ENCODE measurements around the gene MAP4K4. TPM values are rescaled to one million over a fixed set of nuclear protein-coding genes. Genes with fewer than 3 reads are reported as not detected.

MAP4K4 gene
- total RNA-seq, 4 donors from 2014 or later: 29.6 to 56.6 (median 38.2) TPM

GRCh38 chr2:101782427-101782792 lies 84.9 kb downstream of the MAP4K4 start:
- no peak overlapping the region for H3K4me3 ChIP-seq
- no peaks in the 10 kb centered on the region for H3K9me3 ChIP-seq
- no peak for TF ChIP-seq POLR2A (IDR thresholded peaks at IDR 0.05)
- no peak for TF ChIP-seq EP300 (IDR thresholded peaks at IDR 0.05)
- TF ChIP-seq CTCF (IDR thresholded peaks at IDR 0.05): no peak
- no peak for TF ChIP-seq POLR2AphosphoS5 (IDR thresholded peaks at IDR 0.05)
- WGBS: 73% methylated on average over 5 of the region's 5 CpGs
- no peaks in the 10 kb centered on the region for H3K27me3 ChIP-seq
- no peaks in the 10 kb centered on the region for H3K36me3 ChIP-seq
- H3K27ac ChIP-seq: no peak overlapping the region
- peaks cover 12% of the 10 kb centered on the region for H3K4me1 ChIP-seq
- DNase-seq (ENCODE audit: low spot score in 2 of 2): no peak

GRCh38 chr2:101787097-101787496 lies 89.6 kb downstream of the MAP4K4 start:
- H3K36me3 ChIP-seq: no peaks in the 10 kb centered on the region
- WGBS: 94% methylated on average over 3 of the region's 3 CpGs
- no peaks in the 10 kb centered on the region for H3K27me3 ChIP-seq
- no peak overlapping the region for H3K27ac ChIP-seq
- DNase-seq (ENCODE audit: low spot score in 2 of 2): no peak
- TF ChIP-seq EP300 (IDR thresholded peaks at IDR 0.05): no peak
- TF ChIP-seq POLR2A (IDR thresholded peaks at IDR 0.05): no peak
- TF ChIP-seq CTCF (IDR thresholded peaks at IDR 0.05): no peak
- H3K4me3 ChIP-seq: no peak overlapping the region
- no peaks in the 10 kb centered on the region for H3K9me3 ChIP-seq
- peaks cover 19% of the 10 kb centered on the region for H3K4me1 ChIP-seq

GRCh38 chr2:101788565-101788964 lies 91.1 kb downstream of the MAP4K4 start:
- Histone ChIP-seq H3K4me3 (no peak overlapping the region), H3K27me3 (no peaks in the 10 kb centered on the region), H3K36me3 (no peaks in the 10 kb centered on the region), H3K27ac (no peak overlapping the region), H3K9me3 (no peaks in the 10 kb centered on the region), H3K4me1 (peaks cover 30% of the 10 kb centered on the region)
- WGBS: 78% methylated on average over 1 of the region's 1 CpG
- TF ChIP-seq CTCF (IDR thresholded peaks at IDR 0.05): no peak
- TF ChIP-seq POLR2A (IDR thresholded peaks at IDR 0.05): no peak
- no peak for TF ChIP-seq EP300 (IDR thresholded peaks at IDR 0.05)
- no peak for TF ChIP-seq POLR2AphosphoS5 (IDR thresholded peaks at IDR 0.05)
- DNase-seq (ENCODE audit: low spot score in 2 of 2): no peak

- H3K4me1 ChIP-seq: peaks cover 37% of the 10 kb centered on the region
Observed at GRCh38 chr2:101788995-101789970, 91.8 kb downstream of the MAP4K4 start.

More at GRCh38 chr2:101788995-101789970, 91.8 kb downstream of the MAP4K4 start:
- Histone ChIP-seq H3K4me3 (no peak overlapping the region), H3K27me3 (no peaks in the 10 kb centered on the region), H3K9me3 (no peaks in the 10 kb centered on the region), H3K27ac (no peak overlapping the region), H3K36me3 (no peaks in the 10 kb centered on the region)
- 89% methylated on average over 4 of the region's 4 CpGs for WGBS
- TF ChIP-seq EP300 (IDR thresholded peaks at IDR 0.05) (no peak), POLR2A (IDR thresholded peaks at IDR 0.05) (no peak), CTCF (IDR thresholded peaks at IDR 0.05) (no peak), POLR2AphosphoS5 (IDR thresholded peaks at IDR 0.05) (no peak)
- DNase-seq (ENCODE audit: low spot score in 2 of 2): no peak

All from suprapubic skin (tissue), 4 donors.